Body of pancreas (tissue), 4 donors: ENCODE results near the gene C4BPB.
A peak's percentile ranks its signal among the peaks of the same experiment; 100 is the strongest.

Source experiments
- POLR2A ChIP-seq, 3 donors: fragments of 450-650 bp; IDR thresholded peaks; one replicate each; pipeline ENCODE4 v1.6.1; 2016; ENCODE audit warnings: antibody characterized with exemption in 3 of 3, mild to moderate bottlenecking in 2 of 3
- TF ChIP-seq, protein P1 (sequence below), 7 experiments: fragments of 450-650 bp in 4 of 7; fragments of 200-600 bp in 3 of 7; sonication (generic) in 3 of 7; IDR thresholded peaks; one replicate each; pipeline ENCODE4 v1.5.1; 2016 to 2019; ENCODE audit warnings: antibody characterized with exemption in 7 of 7

DNA sequence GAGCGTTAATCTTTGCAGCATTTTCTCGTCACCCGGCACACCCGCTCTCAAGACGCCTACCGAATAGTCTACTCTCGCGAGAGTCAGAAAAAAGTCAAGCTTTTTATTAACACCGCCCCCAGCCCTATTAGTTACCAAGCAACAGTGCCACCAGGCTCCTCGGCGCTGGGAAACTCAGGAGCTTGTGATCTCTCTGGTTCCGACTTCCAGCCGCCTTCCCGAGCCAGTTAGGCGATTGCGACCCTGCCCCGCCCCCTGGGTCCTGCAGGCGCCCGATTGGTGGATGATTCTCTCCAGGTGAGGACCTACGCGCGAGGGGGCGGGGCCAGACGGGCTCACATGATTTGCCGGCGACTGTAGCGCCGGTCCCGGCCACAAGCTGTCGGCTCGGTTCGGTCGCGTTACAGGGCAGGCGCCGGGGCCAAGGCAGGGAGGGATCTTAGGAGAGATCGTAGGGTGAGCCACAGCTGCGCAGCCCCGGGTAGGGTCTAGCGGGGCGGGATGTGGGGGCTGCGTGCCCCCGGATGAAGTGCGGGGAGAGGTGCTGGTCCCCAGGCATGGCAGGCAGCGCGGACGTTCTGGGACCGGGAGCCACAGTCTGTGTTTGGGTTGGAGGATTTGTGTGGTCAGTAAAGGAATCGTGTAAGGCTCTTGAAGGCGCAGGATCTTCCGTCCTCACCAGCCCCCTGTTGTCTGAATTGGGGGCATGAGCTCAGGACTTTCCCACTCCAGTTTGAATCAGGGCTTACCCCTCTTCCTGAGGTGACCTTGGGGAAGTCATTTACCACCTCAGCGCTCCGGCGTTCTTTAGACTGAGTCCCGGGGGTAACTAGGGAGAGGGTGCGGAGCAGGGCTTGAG lies 35.5 kb upstream of the C4BPB start, which contains the start of gene PFKFB2:
- TF ChIP-seq, protein P1, sequence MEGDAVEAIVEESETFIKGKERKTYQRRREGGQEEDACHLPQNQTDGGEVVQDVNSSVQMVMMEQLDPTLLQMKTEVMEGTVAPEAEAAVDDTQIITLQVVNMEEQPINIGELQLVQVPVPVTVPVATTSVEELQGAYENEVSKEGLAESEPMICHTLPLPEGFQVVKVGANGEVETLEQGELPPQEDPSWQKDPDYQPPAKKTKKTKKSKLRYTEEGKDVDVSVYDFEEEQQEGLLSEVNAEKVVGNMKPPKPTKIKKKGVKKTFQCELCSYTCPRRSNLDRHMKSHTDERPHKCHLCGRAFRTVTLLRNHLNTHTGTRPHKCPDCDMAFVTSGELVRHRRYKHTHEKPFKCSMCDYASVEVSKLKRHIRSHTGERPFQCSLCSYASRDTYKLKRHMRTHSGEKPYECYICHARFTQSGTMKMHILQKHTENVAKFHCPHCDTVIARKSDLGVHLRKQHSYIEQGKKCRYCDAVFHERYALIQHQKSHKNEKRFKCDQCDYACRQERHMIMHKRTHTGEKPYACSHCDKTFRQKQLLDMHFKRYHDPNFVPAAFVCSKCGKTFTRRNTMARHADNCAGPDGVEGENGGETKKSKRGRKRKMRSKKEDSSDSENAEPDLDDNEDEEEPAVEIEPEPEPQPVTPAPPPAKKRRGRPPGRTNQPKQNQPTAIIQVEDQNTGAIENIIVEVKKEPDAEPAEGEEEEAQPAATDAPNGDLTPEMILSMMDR (IDR thresholded peaks at IDR 0.05): peak in 5 of 7 experiments; percentile 23 to 65 (median 53)
- TF ChIP-seq POLR2A (IDR thresholded peaks at IDR 0.05): peak; percentile 95 to 98 (median 97)
